H1 (cell line): ENCODE measurements around the gene ASAP3. TPM values are rescaled to one million over a fixed set of nuclear protein-coding genes. Genes with fewer than 3 reads are reported as not detected.

ENCODE experiments used
- CTCF ChIA-PET: fragments of 300-600 bp; sonication (Branson Sonifier 250); formaldehyde crosslinking; loops from one replicate; lab custom pipeline; 2021; ENCODE audit not compliant: partially characterized antibody; lab: Charles Lee
- POLR2A ChIA-PET: fragments of 300-600 bp; sonication (Branson Sonifier 250); formaldehyde crosslinking; loops from one replicate; lab custom pipeline; 2021; ENCODE audit warnings: inconsistent platforms; ENCODE audit not compliant: partially characterized antibody; lab: Charles Lee
- DNase-seq, 2 experiments: peaks; one replicate each; pipeline versions ENCODE4 v3.0.0 to v3.0.0-alpha.2; 2010 to 2022; ENCODE audit warnings: low spot score in 2 of 2, low read depth in 1 of 2, mixed read lengths in 1 of 2
- FAIRE-seq: peaks from 2 replicates; lab custom pipeline; 2011; peaks lifted over from hg19 to GRCh38; lab: Jason Lieb, UNC
- H2AFZ ChIP-seq: 2 replicates; pipeline ENCODE4 v1.8.1; 2012; ENCODE audit warnings: low read length, inconsistent platforms
- H2AK5ac ChIP-seq: 2 replicates; pipeline ENCODE4 v1.6.1; 2013; ENCODE audit warnings: low read depth, low read length
- H2BK120ac ChIP-seq: replicated peaks from 2 replicates; pipeline ENCODE3; 2013; ENCODE audit warnings: low read depth, low read length, inconsistent platforms
- H2BK12ac ChIP-seq: 2 replicates; pipeline ENCODE4 v1.6.1; 2013; ENCODE audit warnings: low read depth, low read length
- H2BK15ac ChIP-seq: 2 replicates; pipeline ENCODE4 v1.6.1; 2013; ENCODE audit warnings: low read length
- H2BK20ac ChIP-seq: 2 replicates; pipeline ENCODE4 v1.6.1; 2013; ENCODE audit warnings: low read length
- H2BK5ac ChIP-seq: 2 replicates; pipeline ENCODE4 v1.6.1; 2013; ENCODE audit warnings: low read depth, low read length
- H3K14ac ChIP-seq: 2 replicates; pipeline ENCODE4 v1.6.1; 2013; ENCODE audit warnings: inconsistent platforms; ENCODE audit not compliant: insufficient read length
- H3K18ac ChIP-seq: 2 replicates; pipeline ENCODE4 v1.6.1; 2013; ENCODE audit warnings: low read length; ENCODE audit errors: extremely low read depth
- H3K23ac ChIP-seq: 2 replicates; pipeline ENCODE4 v1.6.1; 2013; ENCODE audit warnings: inconsistent platforms; ENCODE audit not compliant: insufficient read length
- H3K23me2 ChIP-seq: 2 replicates; pipeline ENCODE4 v1.6.1; 2013; ENCODE audit warnings: low read depth, low read length
- H3K27ac ChIP-seq: 2 replicates; pipeline ENCODE4 v1.6.1; 2011; ENCODE audit warnings: low read depth, low read length, inconsistent platforms
- H3K27me3 ChIP-seq, 4 experiments: replicated peaks in 1 of 4; 1 replicate in 1 of 4; 2 replicates in 3 of 4; pipeline versions ENCODE4 v1.6.1 to v1.8.1; 2011 to 2013; ENCODE audit warnings: low read length in 3 of 4, mild to moderate bottlenecking in 3 of 4, inconsistent platforms in 2 of 4, mixed read lengths in 2 of 4, moderate library complexity in 1 of 4; ENCODE audit not compliant: control insufficient read depth in 3 of 4, insufficient read depth in 3 of 4; ENCODE audit errors: extremely low read depth in 1 of 4
- H3K36me3 ChIP-seq, 4 experiments: 2 replicates each; pipeline versions ENCODE4 v1.6.1 to v1.8.1; 2011 to 2013; ENCODE audit warnings: mild to moderate bottlenecking in 4 of 4, low read length in 3 of 4, moderate library complexity in 2 of 4, control low read depth in 1 of 4, inconsistent platforms in 1 of 4; ENCODE audit not compliant: insufficient read depth in 4 of 4, control insufficient read depth in 2 of 4
- H3K4ac ChIP-seq: replicated peaks from 2 replicates; pipeline ENCODE3; 2013; ENCODE audit warnings: low read length, low read depth, mixed read lengths, inconsistent platforms; ENCODE audit not compliant: insufficient read length
- H3K4me1 ChIP-seq, 4 experiments: replicated peaks in 1 of 4; 1 replicate in 1 of 4; 2 replicates in 3 of 4; pipeline versions ENCODE4 v1.6.1 to v1.8.1; 2011 to 2013; ENCODE audit warnings: low read length in 3 of 4, inconsistent platforms in 2 of 4, mixed read lengths in 1 of 4; ENCODE audit not compliant: insufficient read depth in 4 of 4, control insufficient read depth in 3 of 4
- H3K4me2 ChIP-seq, 2 experiments: 2 replicates each; pipeline versions ENCODE4 v1.6.1 to v1.8.1; 2011 to 2013; ENCODE audit warnings: low read depth in 2 of 2, low read length in 2 of 2, control low read depth in 1 of 2, inconsistent platforms in 1 of 2, mild to moderate bottlenecking in 1 of 2; ENCODE audit not compliant: insufficient read depth in 1 of 2
- H3K4me3 ChIP-seq, 4 experiments: fragments of 200-600, 300-600 bp in 1 of 4; sonication (generic), shearing (Covaris generic), sonication (Bioruptor Twin) in 1 of 4; 2 replicates each; pipeline versions ENCODE4 v1.5.1 to v1.8.1; 2011 to 2016; ENCODE audit warnings: low read length in 4 of 4, low read depth in 3 of 4, control low read depth in 2 of 4, inconsistent platforms in 2 of 4, mild to moderate bottlenecking in 2 of 4, mixed read lengths in 1 of 4, moderate library complexity in 1 of 4; ENCODE audit not compliant: insufficient read depth in 2 of 4; ENCODE audit errors: extremely low read depth in 1 of 4
- H3K56ac ChIP-seq: replicated peaks from 2 replicates; pipeline ENCODE3; 2013; ENCODE audit warnings: low read depth, mild to moderate bottlenecking, mixed read lengths, low read length, inconsistent platforms; ENCODE audit not compliant: insufficient read length
- H3K79me1 ChIP-seq: 2 replicates; pipeline ENCODE4 v1.6.1; 2013; ENCODE audit warnings: low read depth, low read length, control low read depth
- H3K79me2 ChIP-seq, 2 experiments: 2 replicates each; pipeline versions ENCODE4 v1.6.1 to v1.8.1; 2012 to 2013; ENCODE audit warnings: low read length in 2 of 2, mild to moderate bottlenecking in 2 of 2, inconsistent platforms in 1 of 2; ENCODE audit not compliant: insufficient read depth in 2 of 2, control insufficient read depth in 1 of 2
- H3K9ac ChIP-seq, 4 experiments: replicated peaks in 1 of 4; 1 replicate in 1 of 4; 2 replicates in 3 of 4; pipeline versions ENCODE4 v1.6.1 to v1.8.1; 2011 to 2013; ENCODE audit warnings: low read depth in 3 of 4, low read length in 3 of 4, control low read depth in 2 of 4, mild to moderate bottlenecking in 2 of 4, moderate library complexity in 2 of 4, inconsistent platforms in 1 of 4; ENCODE audit errors: extremely low read depth in 1 of 4
- H3K9me3 ChIP-seq, 2 experiments: 2 replicates each; pipeline versions ENCODE4 v1.6.1 to v1.8.1; 2012 to 2013; ENCODE audit warnings: mild to moderate bottlenecking in 2 of 2, moderate library complexity in 2 of 2, control low read depth in 1 of 2, inconsistent platforms in 1 of 2, low read depth in 1 of 2, low read length in 1 of 2, mixed read lengths in 1 of 2; ENCODE audit not compliant: insufficient read depth in 2 of 2
- H4K20me1 ChIP-seq, 2 experiments: replicated peaks in 1 of 2; 2 replicates each; pipeline versions ENCODE3 to v1.8.1; 2011 to 2013; ENCODE audit warnings: inconsistent platforms in 2 of 2, low read length in 2 of 2, mild to moderate bottlenecking in 1 of 2; ENCODE audit not compliant: insufficient read depth in 2 of 2, control insufficient read depth in 1 of 2
- H4K5ac ChIP-seq: 2 replicates; pipeline ENCODE4 v1.6.1; 2013; ENCODE audit warnings: low read length, low read depth, mixed read lengths, inconsistent platforms; ENCODE audit not compliant: insufficient read length
- H4K8ac ChIP-seq: 2 replicates; pipeline ENCODE4 v1.8.0; 2013; ENCODE audit warnings: mild to moderate bottlenecking, moderate library complexity, low read length, inconsistent platforms; ENCODE audit not compliant: insufficient read depth; ENCODE audit errors: extremely low read depth
- H4K91ac ChIP-seq: replicated peaks from 2 replicates; pipeline ENCODE3; 2013; ENCODE audit warnings: low read length, mixed read lengths, inconsistent platforms; ENCODE audit not compliant: insufficient read length
- ASH2L ChIP-seq: fragments of 200-600, 300-600 bp; sonication (generic); IDR thresholded peaks from one replicate; pipeline ENCODE4 v1.7.1; 2017; ENCODE audit warnings: low read length
- BACH1 ChIP-seq: IDR thresholded peaks from 2 replicates; pipeline ENCODE4 v1.6.1; 2012; ENCODE audit warnings: low read length, improper control_type of control experiment
- BRCA1 ChIP-seq: IDR thresholded peaks from 2 replicates; pipeline ENCODE4 v1.6.1; 2012; ENCODE audit warnings: low read depth, low read length, improper control_type of control experiment
- CREB1 ChIP-seq: IDR thresholded peaks from 2 replicates; pipeline ENCODE4 v1.6.1; 2012; ENCODE audit warnings: inconsistent platforms
- CTBP2 ChIP-seq: IDR thresholded peaks from 2 replicates; pipeline ENCODE4 v1.7.0; 2011; ENCODE audit warnings: borderline replicate concordance, mild to moderate bottlenecking, moderate library complexity, mixed read lengths, low read length; ENCODE audit not compliant: insufficient read depth, insufficient read length
- EGR1 ChIP-seq: IDR thresholded peaks from 2 replicates; pipeline ENCODE4 v1.6.1; 2011; ENCODE audit warnings: low read depth, low read length, borderline replicate concordance
- POU5F1 ChIP-seq: IDR thresholded peaks from 2 replicates; pipeline ENCODE4 v1.6.1; 2011; ENCODE audit warnings: low read depth, mild to moderate bottlenecking, low read length, moderate library complexity
- RAD21 ChIP-seq, 2 experiments: IDR thresholded peaks in 1 of 2; conservative IDR thresholded peaks in 1 of 2; 2 replicates each; pipeline ENCODE4 v1.6.1; 2011; ENCODE audit warnings: low read depth in 2 of 2, low read length in 2 of 2, improper control_type of control experiment in 1 of 2, inconsistent platforms in 1 of 2, mild to moderate bottlenecking in 1 of 2, moderate library complexity in 1 of 2
- RBBP5 ChIP-seq: IDR thresholded peaks from 2 replicates; pipeline ENCODE4 v1.7.1; 2012; ENCODE audit warnings: low read depth, mild to moderate bottlenecking, inconsistent platforms, low read length, moderate library complexity, borderline replicate concordance
- SP2 ChIP-seq: IDR thresholded peaks from 2 replicates; pipeline ENCODE4 v1.6.1; 2012; ENCODE audit warnings: mild to moderate bottlenecking, low read length, inconsistent platforms
- TAF1 ChIP-seq: IDR thresholded peaks from 2 replicates; pipeline ENCODE4 v1.6.1; 2011; ENCODE audit warnings: mild to moderate bottlenecking, low read depth, low read length
- TCF12 ChIP-seq: IDR thresholded peaks from 2 replicates; pipeline ENCODE4 v1.6.1; 2011; ENCODE audit warnings: low read depth, mild to moderate bottlenecking, low read length
- WGBS, 2 experiments: shearing (Covaris generic) in 1 of 2; methylation state at CpG; one replicate each; pipeline versions ENCODE4 v1.1.6 to v1.1.7; 2013 to 2015; ENCODE audit warnings: low lambda C conversion rate in 2 of 2, mixed read lengths in 2 of 2, inconsistent platforms in 1 of 2, low coverage in 1 of 2, missing lambda C conversion rate in 1 of 2; ENCODE audit not compliant: insufficient replicate concordance in 2 of 2, insufficient coverage in 1 of 2, insufficient read length in 1 of 2; ENCODE audit errors: extremely low coverage in 1 of 2, missing lambda C conversion rate in 1 of 2; 5-methylcytosine and 5-hydroxymethylcytosine counted together
- polyA plus RNA-seq, 7 experiments: library from polyadenylated mRNA; depleted of rRNA in 3 of 7; stranded (reverse) in 5 of 7; unstranded in 2 of 7; fragments of >200 nt in 5 of 7; fragments of 200-250 nt in 2 of 7; gene quantifications; 1 replicate in 5 of 7; 2 replicates in 1 of 7; 4 replicates in 1 of 7; pipeline versions ENCODE4 v1.2.1 to v1.2.3, GENCODE V29; 2011 to 2013; ENCODE audit warnings: missing spikeins in 2 of 7, mixed read lengths in 2 of 7
- total RNA-seq: library from RNA; stranded (reverse); fragmentation: NEBNext Ultra II Directional; extraction: Animal tissue kit (Norgen Biotek cat#: 25700); gene quantifications from 2 replicates; pipeline ENCODE4 v1.2.1, GENCODE V29; 2021
- TF ChIP-seq, protein P1 (sequence below): IDR thresholded peaks from 2 replicates; pipeline ENCODE4 v1.6.1; 2011; ENCODE audit warnings: low read length, improper control_type of control experiment

ASAP3 gene
- total and polyA plus RNA-seq, 2 of the 8 experiments (the other 6 are each of a cell fraction or from before 2014, with no cell fraction given), result 53.1 to 58.0 TPM

DNA sequence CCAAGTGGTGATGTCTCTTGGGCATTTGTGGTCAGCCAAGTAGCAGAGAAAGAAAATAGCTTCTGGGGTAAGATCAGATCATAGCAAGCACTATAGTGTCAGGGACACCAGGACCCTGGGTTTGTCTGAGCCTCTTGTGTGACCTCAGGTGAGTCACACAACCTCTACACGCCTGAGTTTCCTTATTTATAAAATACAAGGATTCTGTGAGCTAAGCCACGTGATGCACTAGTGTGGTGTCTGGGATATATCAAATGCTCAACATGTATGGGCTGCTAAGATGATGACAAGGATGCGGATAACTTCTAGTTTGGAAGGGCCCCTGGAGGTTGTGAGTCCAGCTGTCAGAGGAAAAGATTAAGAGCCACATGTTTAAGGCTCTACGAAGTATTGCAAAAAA, 89.8 kb downstream of the ASAP3 start:
- Histone ChIP-seq H2BK12ac (no peak overlapping the region), H3K9ac (no peak overlapping the region), H3K18ac (no peak overlapping the region), H3K56ac (no peak overlapping the region), H2BK5ac (no peak overlapping the region), H3K4me3 (no peak overlapping the region), H2BK120ac (no peak overlapping the region), H4K5ac (no peak overlapping the region), H4K20me1 (peaks cover 4 to 10% of the 10 kb centered on the region in 2 experiments), H2BK20ac (no peak overlapping the region), H3K36me3 (no peaks in the 10 kb centered on the region), H4K8ac (no peak overlapping the region), H3K79me1 (0 out of 2 replicates have a peak, but pooled peaks cover 3% of the 10 kb centered on the region), H3K4me2 (0 out of 4 replicates have a peak overlapping the region, but pooled peaks of 1 of the 2 experiments have one; percentile 22), H3K23me2 (peaks cover 10% of the 10 kb centered on the region), H3K27ac (no peak overlapping the region), H3K4me1 (peaks cover 0 to 10% (median 4%) of the 10 kb centered on the region in 4 experiments; a peak in 6 of 7 replicates), H3K79me2 (no peaks in the 10 kb centered on the region), H3K14ac (no peak overlapping the region), H2AK5ac (no peak overlapping the region), H2BK15ac (no peak overlapping the region), H4K91ac (no peak overlapping the region), H3K23ac (no peak overlapping the region), H3K27me3 (peaks cover 30 to 82% (median 61%) of the 10 kb centered on the region in 4 experiments), H3K4ac (no peak overlapping the region), H2AFZ (no peak overlapping the region), H3K9me3 (peaks cover 4 to 8% of the 10 kb centered on the region in 2 experiments; a peak in 2 of 4 replicates)
- ChIA-PET CTCF (interaction anchor here (0.8 to 3.2 kb wide), 11 partner anchors 9 to 125 kb away, joined by 3 to 26 read pairs (median 3); partner anchors contain the start of genes TCEA3 and ZNF436), POLR2A (interaction anchor here (1.1 to 1.8 kb wide), 2 partner anchors 32 to 55 kb away, joined by 3 to 4 read pairs; no protein-coding TSS in a partner anchor)
- DNase-seq (no peak), FAIRE-seq (no peak)
- WGBS, 2 experiments, result 84% methylated on average over 4 of the region's 4 CpGs; no CpG with 5 or more reads in 1 of the 2 experiments
- TF ChIP-seq EGR1, result no peak
- TF ChIP-seq SP2, result no peak
- TF ChIP-seq RAD21 (IDR thresholded peaks at IDR 0.05 in 1 of 2, conservative IDR thresholded peaks at IDR 0.05 in 1 of 2; ENCODE audit: low read depth in 2 of 2, low read length in 2 of 2), result no peak
- TF ChIP-seq BRCA1, result no peak
- no peak for TF ChIP-seq ASH2L
- TF ChIP-seq BACH1, result no peak
- no peak for TF ChIP-seq TCF12
- no peak for TF ChIP-seq CREB1
- no peak for TF ChIP-seq RBBP5
- no peak for TF ChIP-seq CTBP2
- TF ChIP-seq TAF1, result no peak
- TF ChIP-seq, protein P1, sequence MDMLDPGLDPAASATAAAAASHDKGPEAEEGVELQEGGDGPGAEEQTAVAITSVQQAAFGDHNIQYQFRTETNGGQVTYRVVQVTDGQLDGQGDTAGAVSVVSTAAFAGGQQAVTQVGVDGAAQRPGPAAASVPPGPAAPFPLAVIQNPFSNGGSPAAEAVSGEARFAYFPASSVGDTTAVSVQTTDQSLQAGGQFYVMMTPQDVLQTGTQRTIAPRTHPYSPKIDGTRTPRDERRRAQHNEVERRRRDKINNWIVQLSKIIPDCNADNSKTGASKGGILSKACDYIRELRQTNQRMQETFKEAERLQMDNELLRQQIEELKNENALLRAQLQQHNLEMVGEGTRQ, result no peak
- no peak for TF ChIP-seq POU5F1
